Activated CD4-positive, alpha-beta T cell treated with anti-CD3 and anti-CD28 coated beads, Interleukin-2, amount 10 ng/mL, durations not matched to agents 7 days and 5 days (primary cell): ENCODE results near the gene ZNF146. TPM values are rescaled to one million over a fixed set of nuclear protein-coding genes. Genes with fewer than 3 reads are reported as not detected.

Experiments
- CTCF ChIA-PET: fragments of 350-600 bp; sonication (Branson Sonifier 250); formaldehyde crosslinking; loops from one replicate; lab custom pipeline; 2021; ENCODE audit warnings: antibody characterized with exemption; lab: Charles Lee
- POLR2A ChIA-PET: fragments of 350-600 bp; sonication (Branson Sonifier 250); formaldehyde crosslinking; loops from one replicate; lab custom pipeline; 2021; ENCODE audit warnings: antibody characterized with exemption; lab: Charles Lee
- DNase-seq: peaks from one replicate; pipeline ENCODE4 v3.0.0-alpha.2; 2020
- H3K27ac Mint-ChIP-seq: one replicate; pipeline ENCODE4 v1.8.0; 2021; ENCODE audit warnings: mild to moderate bottlenecking, moderate library complexity, mixed read lengths
- H3K27me3 Mint-ChIP-seq: one replicate; pipeline ENCODE4 v1.8.0; 2021; ENCODE audit warnings: mixed read lengths
- H3K36me3 Mint-ChIP-seq: one replicate; pipeline ENCODE4 v1.8.0; 2021; ENCODE audit warnings: low read depth, mixed read lengths
- H3K4me1 Mint-ChIP-seq: one replicate; pipeline ENCODE4 v1.8.0; 2021; ENCODE audit warnings: mixed read lengths
- H3K4me3 Mint-ChIP-seq: one replicate; pipeline ENCODE4 v1.8.0; 2021; ENCODE audit warnings: mild to moderate bottlenecking, moderate library complexity, mixed read lengths
- H3K9me3 Mint-ChIP-seq: one replicate; pipeline ENCODE4 v1.8.0; 2021; ENCODE audit warnings: mixed read lengths
- total RNA-seq, 2 experiments: library from RNA; stranded (reverse); gene quantifications; one replicate each; pipeline ENCODE4 v1.2.3, GENCODE V29; 2021

Gene ZNF146
- total RNA-seq, 2 experiments from 2014 or later, result 59.5 to 65.0 TPM

DNA sequence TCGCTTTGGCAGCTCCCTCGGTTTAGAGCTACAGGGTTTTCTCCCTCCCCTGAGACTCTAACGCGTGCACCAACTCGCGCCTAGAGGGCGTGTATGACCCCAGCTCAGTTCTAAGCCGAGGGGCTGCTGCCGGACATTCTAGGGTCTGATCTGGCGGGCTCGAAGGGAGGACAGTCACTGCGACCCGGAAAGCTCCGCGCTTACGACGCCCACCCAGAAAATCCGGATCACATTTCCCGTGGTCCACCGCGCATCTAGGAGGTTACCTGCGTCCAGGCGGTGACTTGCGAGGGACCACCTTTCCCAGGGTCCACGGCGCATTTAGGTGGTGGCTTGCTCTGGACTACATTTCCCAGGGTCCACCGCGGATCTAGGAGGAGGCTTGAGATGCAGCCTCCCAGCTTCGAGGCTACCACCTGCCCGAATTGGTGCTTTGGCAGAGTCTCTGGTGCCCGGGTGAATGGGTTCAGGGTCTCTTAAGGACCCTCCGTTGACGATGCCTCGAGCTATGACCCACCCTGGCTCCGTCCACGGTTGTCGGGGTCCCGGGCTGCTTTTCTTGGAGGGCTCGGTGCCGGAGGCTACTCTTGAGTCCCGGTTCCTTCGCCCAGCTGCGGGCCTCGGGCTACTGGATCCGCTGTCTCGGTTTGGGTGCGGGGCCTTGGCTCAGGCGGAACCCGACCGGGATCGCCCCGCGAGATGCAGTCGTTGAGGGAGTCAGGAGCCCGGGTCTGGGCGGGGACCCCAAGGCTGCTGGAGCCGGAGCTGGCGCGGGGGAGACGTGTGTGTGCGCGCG is 30.5 kb downstream of the ZNF146 start:
- Mint-ChIP-seq H3K27me3 (peaks cover 5% of the 10 kb centered on the region), H3K27ac (no peak overlapping the region), H3K36me3 (peaks cover 8% of the 10 kb centered on the region), H3K9me3 (peaks cover 47% of the 10 kb centered on the region), H3K4me1 (peaks cover 3% of the 10 kb centered on the region), H3K4me3 (no peak overlapping the region)
- CTCF ChIA-PET, result no interaction called here
- POLR2A ChIA-PET, result no interaction called here
- no peak for DNase-seq

DNA sequence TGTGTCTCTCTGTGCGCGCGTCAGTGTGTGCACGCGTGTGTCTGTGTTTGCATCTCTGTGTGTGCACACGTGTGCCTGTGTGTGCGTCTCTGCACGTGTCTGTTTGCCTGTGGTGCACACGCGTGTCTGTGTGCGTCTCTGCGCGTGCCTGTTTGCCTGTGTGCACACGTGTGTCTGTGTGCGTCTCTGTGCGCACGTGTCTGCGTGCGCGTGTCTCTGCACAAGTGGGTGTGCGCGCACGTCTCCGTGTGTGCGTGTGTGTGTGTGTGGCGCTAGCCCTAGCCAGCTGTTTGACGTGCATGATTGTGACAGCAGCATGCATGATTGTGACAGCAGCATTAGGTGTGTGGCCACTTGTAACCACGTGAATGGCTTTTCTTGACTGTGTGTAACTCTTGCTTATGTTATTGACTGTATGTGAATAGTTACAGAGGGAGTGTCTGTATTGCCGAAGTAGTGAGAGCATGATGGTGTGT is 31.1 kb downstream of the ZNF146 start:
- peak overlapping the region; percentile 2 for H3K27ac Mint-ChIP-seq
- peak overlapping the region; percentile 2 for H3K4me3 Mint-ChIP-seq

DNA sequence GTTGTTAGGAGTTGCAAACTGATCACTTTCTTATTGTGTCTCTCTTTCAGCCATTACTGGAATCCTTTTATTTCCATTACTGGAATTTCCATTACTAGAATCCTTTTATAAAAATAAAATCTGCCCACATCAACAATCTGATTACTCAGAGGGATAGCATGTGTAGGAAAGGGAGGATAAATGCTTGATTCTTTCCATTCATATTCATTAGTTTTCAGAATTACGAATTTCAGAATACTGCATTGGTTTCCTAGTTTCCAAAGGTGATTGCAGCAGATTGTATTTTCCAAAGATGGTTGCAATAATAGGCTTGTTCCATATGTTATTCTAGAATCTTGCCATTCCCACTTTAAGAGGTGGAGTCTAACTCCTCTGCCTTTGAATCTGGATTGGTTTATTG is 37.1 kb downstream of the ZNF146 start:
- ChIA-PET CTCF (no interaction called here), POLR2A (no interaction called here)
- H3K4me1 Mint-ChIP-seq, result no peaks in the 10 kb centered on the region
- no peak for DNase-seq
- H3K36me3 Mint-ChIP-seq, result peaks cover 3% of the 10 kb centered on the region
- H3K4me3 Mint-ChIP-seq, result no peak overlapping the region
- peaks cover 48% of the 10 kb centered on the region for H3K9me3 Mint-ChIP-seq
- H3K27ac Mint-ChIP-seq, result no peak overlapping the region
- H3K27me3 Mint-ChIP-seq, result no peaks in the 10 kb centered on the region

More for the DNA sequence above, 31.1 kb downstream of the ZNF146 start:
- Mint-ChIP-seq H3K36me3 (peaks cover 8% of the 10 kb centered on the region), H3K9me3 (peaks cover 44% of the 10 kb centered on the region), H3K27me3 (peaks cover 5% of the 10 kb centered on the region), H3K4me1 (peaks cover 3% of the 10 kb centered on the region)
- DNase-seq, result no peak
- ChIA-PET POLR2A (no interaction called here), CTCF (no interaction called here)

DNA sequence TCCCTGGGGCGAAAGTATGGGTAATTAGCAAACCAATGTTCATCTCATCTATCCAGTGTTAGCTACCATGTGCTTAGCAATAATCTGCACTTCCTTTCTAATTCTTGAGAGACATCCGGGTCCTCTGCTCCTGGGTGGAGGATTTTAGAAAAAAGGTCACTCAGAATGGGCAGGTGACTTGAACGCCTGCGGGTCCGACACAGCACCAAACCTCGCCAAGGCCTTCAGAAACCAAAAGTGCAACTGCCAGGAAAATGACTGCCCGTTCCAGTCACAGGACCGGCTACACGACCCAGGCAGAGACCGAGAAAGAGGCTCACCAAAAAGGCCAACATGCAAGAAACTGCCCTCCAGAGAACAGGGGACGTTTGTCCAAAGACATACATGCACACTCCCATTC is 39.9 kb downstream of the ZNF146 start:
- ChIA-PET CTCF (no interaction called here), POLR2A (no interaction called here)
- DNase-seq, result no peak
- Mint-ChIP-seq H3K36me3 (peaks cover 3% of the 10 kb centered on the region), H3K27me3 (no peaks in the 10 kb centered on the region), H3K4me1 (no peaks in the 10 kb centered on the region), H3K27ac (no peak overlapping the region), H3K9me3 (peaks cover 40% of the 10 kb centered on the region), H3K4me3 (no peak overlapping the region)

DNA sequence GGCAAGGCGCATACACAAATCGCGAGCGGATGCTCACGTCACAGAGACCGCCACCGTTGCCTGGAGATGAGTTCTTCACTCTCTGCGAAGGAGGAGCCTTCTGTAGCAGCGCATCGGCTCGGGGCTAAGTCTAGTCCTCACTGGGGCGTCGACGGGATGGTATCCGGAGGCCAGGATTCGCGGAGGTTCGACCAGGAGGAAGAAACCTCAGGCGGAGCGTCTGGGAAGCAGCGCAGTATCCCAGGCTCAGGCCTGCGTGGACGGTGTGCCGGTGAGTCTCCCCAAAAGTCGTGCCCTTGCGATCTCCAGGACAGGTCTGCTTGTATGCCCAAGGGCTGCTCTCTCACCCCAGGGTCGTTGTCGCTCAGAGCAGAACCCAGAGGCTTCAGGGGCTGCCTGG is 40.4 kb downstream of the ZNF146 start:
- no peak overlapping the region for H3K4me3 Mint-ChIP-seq
- H3K27ac Mint-ChIP-seq, result no peak overlapping the region
- H3K27me3 Mint-ChIP-seq, result no peaks in the 10 kb centered on the region
- H3K4me1 Mint-ChIP-seq, result no peaks in the 10 kb centered on the region
- CTCF ChIA-PET, result no interaction called here
- POLR2A ChIA-PET, result no interaction called here
- no peak for DNase-seq
- peaks cover 38% of the 10 kb centered on the region for H3K9me3 Mint-ChIP-seq
- H3K36me3 Mint-ChIP-seq, result peaks cover 3% of the 10 kb centered on the region

DNA sequence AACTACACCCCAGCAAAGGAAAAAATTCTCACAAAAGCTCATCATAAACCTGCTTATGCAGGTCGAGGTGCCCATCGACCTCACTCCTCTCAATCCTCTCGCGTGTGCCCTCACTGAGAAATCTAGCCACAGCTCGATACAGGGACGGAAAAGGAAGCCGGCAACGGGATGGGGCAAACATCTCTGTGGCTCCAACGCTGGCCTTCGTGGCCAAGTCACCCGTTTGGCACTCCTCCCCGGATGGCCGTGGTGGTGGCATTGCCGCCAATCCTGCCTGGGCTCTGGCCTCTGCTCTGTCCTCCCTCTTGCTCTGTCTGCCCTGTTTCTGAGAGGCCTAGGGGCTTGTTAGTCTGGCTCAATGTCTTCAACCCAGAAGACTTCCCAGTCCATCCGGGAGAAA is 41.2 kb downstream of the ZNF146 start:
- H3K4me3 Mint-ChIP-seq, result no peak overlapping the region
- H3K9me3 Mint-ChIP-seq, result peaks cover 38% of the 10 kb centered on the region
- H3K27me3 Mint-ChIP-seq, result no peaks in the 10 kb centered on the region
- CTCF ChIA-PET, result no interaction called here
- POLR2A ChIA-PET, result no interaction called here
- H3K4me1 Mint-ChIP-seq, result no peaks in the 10 kb centered on the region
- no peak overlapping the region for H3K27ac Mint-ChIP-seq
- DNase-seq, result no peak
- H3K36me3 Mint-ChIP-seq, result peaks cover 3% of the 10 kb centered on the region

DNA sequence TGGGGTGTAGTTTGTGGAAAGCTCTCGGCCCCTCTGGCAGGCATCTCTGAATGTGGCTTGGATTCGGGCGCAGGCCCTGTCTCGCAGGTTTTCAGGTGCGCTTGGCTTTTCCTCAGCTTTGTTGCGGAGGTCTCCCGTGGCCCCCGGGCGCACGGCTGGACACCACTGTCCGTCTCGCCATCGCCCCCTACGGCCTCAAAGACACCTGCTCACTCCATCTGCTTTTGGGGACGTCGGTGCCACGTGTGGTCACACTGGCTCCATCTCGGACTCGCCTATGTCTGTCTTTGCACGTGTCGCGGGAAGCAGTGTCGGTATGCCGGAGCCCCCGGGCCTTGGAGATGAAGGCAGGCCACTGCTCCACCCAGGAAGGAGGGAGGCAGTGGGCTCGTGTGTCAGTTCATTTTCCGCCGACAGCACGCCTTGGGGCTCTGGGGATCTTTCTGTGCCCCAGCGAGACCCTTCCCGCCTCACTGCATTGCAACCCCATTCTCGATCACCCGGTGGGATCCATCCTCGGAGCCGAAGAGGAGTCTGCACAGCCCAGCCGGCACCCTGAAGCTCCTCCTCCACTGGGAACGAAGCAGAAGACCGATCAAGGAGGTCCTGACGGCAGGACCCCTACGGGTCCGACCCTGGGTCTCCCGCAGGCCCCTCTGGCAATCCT is 42.1 kb downstream of the ZNF146 start:
- no peak for DNase-seq
- peaks cover 3% of the 10 kb centered on the region for H3K36me3 Mint-ChIP-seq
- no peak overlapping the region for H3K4me3 Mint-ChIP-seq
- H3K27ac Mint-ChIP-seq, result no peak overlapping the region
- ChIA-PET POLR2A (no interaction called here), CTCF (no interaction called here)
- no peaks in the 10 kb centered on the region for H3K4me1 Mint-ChIP-seq
- H3K9me3 Mint-ChIP-seq, result peaks cover 30% of the 10 kb centered on the region
- no peaks in the 10 kb centered on the region for H3K27me3 Mint-ChIP-seq

DNA sequence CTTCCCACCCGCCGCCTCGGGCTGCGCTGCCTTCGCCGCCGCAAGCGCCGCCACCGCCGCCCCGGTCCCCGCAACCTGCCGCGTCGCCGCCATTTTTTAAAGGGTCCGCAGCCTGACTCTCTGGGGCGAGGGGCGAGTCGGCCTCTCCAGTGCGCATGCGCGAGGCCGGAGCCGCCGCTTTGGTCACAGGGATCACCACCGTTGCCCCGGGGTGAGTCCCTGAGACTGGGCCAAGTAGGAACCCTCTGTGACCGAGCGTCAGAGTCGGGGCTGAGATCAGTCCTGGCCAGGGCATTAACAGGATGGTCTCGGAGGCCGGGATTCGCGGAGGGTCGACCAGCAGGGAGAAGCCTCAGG is 42.6 kb downstream of the ZNF146 start:
- CTCF ChIA-PET, result no interaction called here
- Mint-ChIP-seq H3K36me3 (peaks cover 3% of the 10 kb centered on the region), H3K27ac (no peak overlapping the region), H3K4me3 (no peak overlapping the region), H3K9me3 (peaks cover 30% of the 10 kb centered on the region), H3K4me1 (no peaks in the 10 kb centered on the region), H3K27me3 (no peaks in the 10 kb centered on the region)
- no peak for DNase-seq
- POLR2A ChIA-PET, result no interaction called here

DNA sequence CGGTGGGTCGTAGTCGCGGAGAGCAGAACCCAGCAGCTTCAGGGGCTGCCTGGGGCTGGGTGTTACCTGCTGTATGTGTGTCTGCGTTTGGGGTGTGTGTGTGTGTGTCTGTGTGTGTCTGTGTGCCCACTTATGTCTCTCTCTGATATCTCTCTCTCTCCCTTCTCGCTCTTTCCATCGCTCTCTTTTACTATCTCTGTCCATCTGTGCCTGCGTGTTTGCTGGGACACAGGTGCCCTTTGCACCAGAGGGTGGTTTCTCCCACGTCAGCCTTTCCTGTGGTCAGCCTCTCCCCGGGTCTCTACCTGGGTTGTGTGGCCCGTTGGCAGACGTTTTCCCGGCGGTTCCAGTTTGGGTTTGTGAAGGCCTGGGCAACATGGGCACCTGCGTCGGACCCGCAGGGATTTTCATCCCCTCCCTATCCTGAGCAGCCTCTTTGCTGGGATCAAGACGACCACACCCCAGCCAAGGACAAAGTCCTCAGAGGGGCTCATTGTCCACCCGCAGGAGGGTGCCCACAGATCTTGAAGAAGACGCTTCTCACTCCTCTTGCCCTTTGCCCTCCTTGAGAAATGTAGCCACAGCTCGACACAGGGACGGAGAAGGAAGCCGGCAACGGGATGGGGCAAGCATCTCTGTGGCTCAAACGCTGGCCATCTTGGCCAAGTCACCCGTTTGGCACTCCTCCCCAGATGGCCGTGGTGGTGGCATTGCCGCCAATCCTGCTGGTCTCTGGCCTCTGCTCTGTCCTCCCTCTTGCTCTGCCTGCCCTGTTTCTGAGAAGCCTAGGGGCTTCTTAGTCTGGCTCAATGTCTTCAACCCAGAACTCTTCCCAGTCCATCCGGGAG is 43.3 kb downstream of the ZNF146 start:
- H3K27ac Mint-ChIP-seq, result no peak overlapping the region
- CTCF ChIA-PET, result no interaction called here
- H3K9me3 Mint-ChIP-seq, result peaks cover 32% of the 10 kb centered on the region
- no peak for DNase-seq
- no peaks in the 10 kb centered on the region for H3K27me3 Mint-ChIP-seq
- no peak overlapping the region for H3K4me3 Mint-ChIP-seq
- POLR2A ChIA-PET, result no interaction called here
- no peaks in the 10 kb centered on the region for H3K4me1 Mint-ChIP-seq
- H3K36me3 Mint-ChIP-seq, result peaks cover 3% of the 10 kb centered on the region

DNA sequence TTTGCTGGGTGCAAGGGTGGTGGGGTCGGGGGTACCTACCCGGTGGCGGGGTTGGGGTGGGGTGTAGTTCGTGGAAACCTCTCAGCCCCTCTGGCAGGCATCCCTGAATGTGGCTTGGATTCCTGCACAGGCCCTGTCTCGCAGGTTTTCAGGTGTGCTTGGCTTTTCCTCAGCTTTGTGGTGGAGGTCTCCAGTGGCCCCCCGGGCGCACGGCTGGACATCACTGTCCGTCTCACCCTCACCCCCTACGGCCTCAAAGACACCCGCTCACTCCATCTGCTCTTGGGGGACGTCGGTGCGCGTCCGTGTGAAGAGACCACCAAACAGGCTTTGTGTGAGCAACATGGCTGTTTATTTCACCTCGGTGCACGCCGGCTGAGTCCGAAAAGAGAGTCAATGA is 44.3 kb downstream of the ZNF146 start:
- ChIA-PET CTCF (no interaction called here), POLR2A (no interaction called here)
- Mint-ChIP-seq H3K4me3 (no peak overlapping the region), H3K27ac (no peak overlapping the region), H3K4me1 (no peaks in the 10 kb centered on the region), H3K36me3 (peaks cover 3% of the 10 kb centered on the region), H3K27me3 (no peaks in the 10 kb centered on the region), H3K9me3 (peaks cover 38% of the 10 kb centered on the region)
- DNase-seq, result no peak

DNA sequence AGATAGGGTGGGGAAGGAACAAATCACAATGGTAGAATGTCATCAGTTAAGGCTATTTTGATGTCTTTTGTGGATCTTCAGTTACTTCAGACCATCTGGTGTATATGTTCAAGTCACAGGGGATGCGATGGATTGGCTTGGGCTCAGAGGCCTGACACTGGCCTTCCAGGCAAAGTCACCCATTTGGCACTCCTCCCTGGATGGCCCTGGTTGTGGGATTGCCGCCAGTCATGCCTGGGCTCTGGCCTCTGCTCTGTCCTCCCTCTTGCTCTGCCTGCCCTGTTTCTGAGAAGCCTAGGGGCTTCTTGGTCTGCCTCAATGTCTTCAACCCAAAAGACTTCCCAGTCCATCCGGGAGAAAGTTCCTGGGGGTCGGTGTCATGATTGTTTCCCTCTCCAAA is 50.2 kb downstream of the ZNF146 start:
- peaks cover 6% of the 10 kb centered on the region for H3K36me3 Mint-ChIP-seq
- H3K4me1 Mint-ChIP-seq, result no peaks in the 10 kb centered on the region
- ChIA-PET CTCF (no interaction called here), POLR2A (no interaction called here)
- no peak overlapping the region for H3K27ac Mint-ChIP-seq
- DNase-seq, result no peak
- no peaks in the 10 kb centered on the region for H3K27me3 Mint-ChIP-seq
- H3K9me3 Mint-ChIP-seq, result peaks cover 32% of the 10 kb centered on the region
- H3K4me3 Mint-ChIP-seq, result no peak overlapping the region

DNA sequence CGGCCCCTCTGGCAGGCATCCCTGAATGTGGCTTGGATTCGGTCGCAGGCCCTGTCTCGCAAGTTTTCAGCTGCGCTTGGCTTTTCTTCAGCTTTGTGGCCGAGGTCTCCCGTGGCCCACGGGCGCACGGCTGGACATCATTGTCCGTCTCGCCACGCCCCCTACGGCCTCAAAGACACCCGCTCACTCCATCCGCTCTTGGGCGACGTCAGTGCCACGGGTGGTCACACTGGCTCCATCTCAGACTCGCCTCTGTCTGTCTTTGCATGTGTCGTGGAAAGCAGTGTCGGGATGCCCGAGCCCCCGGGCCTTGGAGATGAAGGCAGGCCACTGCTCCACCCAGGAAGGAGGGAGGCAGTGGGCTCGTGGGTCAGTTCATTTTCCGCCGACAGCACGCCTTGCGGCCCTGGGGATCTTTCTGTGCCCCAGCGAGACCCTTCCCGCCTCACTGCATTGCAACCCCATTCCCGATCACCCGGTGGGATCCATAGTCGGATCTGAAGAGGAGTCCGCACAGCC is 51.0 kb downstream of the ZNF146 start:
- ChIA-PET POLR2A (no interaction called here), CTCF (no interaction called here)
- DNase-seq, result no peak
- no peak overlapping the region for H3K4me3 Mint-ChIP-seq
- peaks cover 6% of the 10 kb centered on the region for H3K36me3 Mint-ChIP-seq
- no peaks in the 10 kb centered on the region for H3K27me3 Mint-ChIP-seq
- peaks cover 32% of the 10 kb centered on the region for H3K9me3 Mint-ChIP-seq
- no peak overlapping the region for H3K27ac Mint-ChIP-seq
- H3K4me1 Mint-ChIP-seq, result no peaks in the 10 kb centered on the region
